ENCODE measurements around the gene RNF223. TPM values are rescaled to one million over a fixed set of nuclear protein-coding genes. Genes with fewer than 3 reads are reported as not detected.

The RNF223 gene
- polyA plus RNA-seq, 1 donor (not counting 4 experiments of a cell fraction or from before 2014, with no cell fraction given): 0.22 TPM

GRCh38 chr1:1027791-1028190 lies 46.3 kb downstream of the RNF223 start:
- DNase-seq (ENCODE audit: low read depth, low spot score) (no peak), FAIRE-seq (no peak)
- H3K4me1 ChIP-seq (ENCODE audit: control insufficient read depth, extremely low read depth, insufficient read depth, low read length): peaks cover 37% of the 10 kb centered on the region
- H4K20me1 ChIP-seq (ENCODE audit: control insufficient read depth, extremely low read depth, insufficient read depth, low read length): peaks cover 15% of the 10 kb centered on the region
- no peak overlapping the region for H3K4me3 ChIP-seq (ENCODE audit: control insufficient read depth in 2 of 3, extremely low read depth in 1 of 3, insufficient read depth in 2 of 3, low read depth in 1 of 3, low read length in 3 of 3)
- no peak overlapping the region for H3K4me2 ChIP-seq (ENCODE audit: control insufficient read depth, extremely low read depth, insufficient read depth, low read depth, low read length)
- no peaks in the 10 kb centered on the region for H3K9me3 ChIP-seq (ENCODE audit: control insufficient read depth, low read depth, low read length)
- no peak overlapping the region for H3K9ac ChIP-seq (ENCODE audit: control insufficient read depth, extremely low read depth, insufficient read depth, low read length)
- no peak overlapping the region for H2AFZ ChIP-seq (ENCODE audit: control insufficient read depth, low read length)
- peaks cover 25 to 29% of the 10 kb centered on the region in 2 experiments for H3K36me3 ChIP-seq (ENCODE audit: control insufficient read depth in 2 of 2, extremely low read depth in 1 of 2, insufficient read depth in 2 of 2, low read length in 2 of 2)
- no peak for TF ChIP-seq CTCF (optimal IDR thresholded peaks at IDR 0.05 in 1 of 3, IDR thresholded peaks at IDR 0.05 in 1 of 3, conservative IDR thresholded peaks at IDR 0.05 in 1 of 3; ENCODE audit: extremely low read depth in 1 of 3, insufficient read depth in 2 of 3, low read length in 3 of 3)
- TF ChIP-seq EZH2 (IDR thresholded peaks at IDR 0.05; ENCODE audit: low read length): no peak
- no peaks in the 10 kb centered on the region for H3K27me3 ChIP-seq (ENCODE audit: control insufficient read depth, extremely low read depth, insufficient read depth, low read length)
- dilution Hi-C loops (cut with MboI; ENCODE audit: extremely low pct_ligation_motif_present, low sequenced_read_pairs): no loop called here
- H3K9me1 ChIP-seq (ENCODE audit: control insufficient read depth, extremely low read depth, insufficient read depth, low read length): peaks cover 5% of the 10 kb centered on the region
- no peak overlapping the region for H3K27ac ChIP-seq (ENCODE audit: control insufficient read depth, insufficient read depth, low read length)
- peaks cover 69% of the 10 kb centered on the region for H3K79me2 ChIP-seq (ENCODE audit: control insufficient read depth, insufficient read depth, low read length)

GRCh38 chr1:1026599-1027413 lies 47.3 kb downstream of the RNF223 start:
- FAIRE-seq: no peak
- Histone ChIP-seq H3K27ac (ENCODE audit: control insufficient read depth, insufficient read depth, low read length) (no peak overlapping the region), H4K20me1 (ENCODE audit: control insufficient read depth, extremely low read depth, insufficient read depth, low read length) (peaks cover 7% of the 10 kb centered on the region), H3K9ac (ENCODE audit: control insufficient read depth, extremely low read depth, insufficient read depth, low read length) (no peak overlapping the region), H3K4me1 (ENCODE audit: control insufficient read depth, extremely low read depth, insufficient read depth, low read length) (peaks cover 46% of the 10 kb centered on the region), H3K79me2 (ENCODE audit: control insufficient read depth, insufficient read depth, low read length) (peaks cover 72% of the 10 kb centered on the region), H2AFZ (ENCODE audit: control insufficient read depth, low read length) (no peak overlapping the region), H3K4me2 (ENCODE audit: control insufficient read depth, extremely low read depth, insufficient read depth, low read depth, low read length) (no peak overlapping the region), H3K27me3 (ENCODE audit: control insufficient read depth, extremely low read depth, insufficient read depth, low read length) (no peaks in the 10 kb centered on the region), H3K36me3 (ENCODE audit: control insufficient read depth in 2 of 2, extremely low read depth in 1 of 2, insufficient read depth in 2 of 2, low read length in 2 of 2) (peaks cover 31 to 32% of the 10 kb centered on the region in 2 experiments), H3K4me3 (ENCODE audit: control insufficient read depth in 2 of 3, extremely low read depth in 1 of 3, insufficient read depth in 2 of 3, low read depth in 1 of 3, low read length in 3 of 3) (no peak overlapping the region), H3K9me3 (ENCODE audit: control insufficient read depth, low read depth, low read length) (no peaks in the 10 kb centered on the region), H3K9me1 (ENCODE audit: control insufficient read depth, extremely low read depth, insufficient read depth, low read length) (no peaks in the 10 kb centered on the region)
- TF ChIP-seq EZH2 (IDR thresholded peaks at IDR 0.05; ENCODE audit: low read length) (no peak), CTCF (optimal IDR thresholded peaks at IDR 0.05 in 1 of 3, IDR thresholded peaks at IDR 0.05 in 1 of 3, conservative IDR thresholded peaks at IDR 0.05 in 1 of 3; ENCODE audit: extremely low read depth in 1 of 3, insufficient read depth in 2 of 3, low read length in 3 of 3) (no peak)
- dilution Hi-C loops (cut with MboI; ENCODE audit: extremely low pct_ligation_motif_present, low sequenced_read_pairs): no loop called here
- no peak for DNase-seq (ENCODE audit: low read depth, low spot score)
